SJCRH30 (cell line): Measurements from ENCODE around the gene C10orf67. TPM values are rescaled to one million over a fixed set of nuclear protein-coding genes. Genes with fewer than 3 reads are reported as not detected.

Experiments
- DNase-seq, 2 experiments: peaks; one replicate each; pipeline ENCODE4 v3.0.0-alpha.2; 2015 to 2020
- H3K27ac ChIP-seq: fragments of 250-450 bp; sonication (Bioruptor Pico); 2 replicates; pipeline ENCODE4 v1.5.1; 2020; ENCODE audit warnings: mild to moderate bottlenecking, moderate library complexity
- H3K27me3 ChIP-seq: fragments of 250-450 bp; sonication (Bioruptor Pico); 2 replicates; pipeline ENCODE4 v1.5.1; 2020; ENCODE audit warnings: mild to moderate bottlenecking, moderate library complexity
- H3K36me3 ChIP-seq: fragments of 250-450 bp; sonication (Bioruptor Pico); 2 replicates; pipeline ENCODE4 v1.5.1; 2020; ENCODE audit warnings: mild to moderate bottlenecking, moderate library complexity
- H3K4me1 ChIP-seq: fragments of 250-450 bp; sonication (Bioruptor Pico); 2 replicates; pipeline ENCODE4 v1.5.1; 2020; ENCODE audit warnings: mild to moderate bottlenecking, moderate library complexity
- H3K4me3 ChIP-seq: fragments of 250-450 bp; sonication (Bioruptor Pico); 2 replicates; pipeline ENCODE4 v1.5.1; 2020; ENCODE audit warnings: mild to moderate bottlenecking, moderate library complexity
- H3K9me3 ChIP-seq: fragments of 250-450 bp; sonication (Bioruptor Pico); replicated peaks from 2 replicates; pipeline ENCODE4 v1.5.1; 2020; ENCODE audit warnings: mild to moderate bottlenecking, moderate library complexity
- total RNA-seq: library from RNA; depleted of rRNA; stranded (reverse); fragments of >200 nt; shearing (Covaris generic); gene quantifications from 2 replicates; pipeline ENCODE4 v1.2.3, GENCODE V29; 2014

The C10orf67 gene
- total RNA-seq, 1 experiment from 2014 or later: 0.16 TPM

DNA sequence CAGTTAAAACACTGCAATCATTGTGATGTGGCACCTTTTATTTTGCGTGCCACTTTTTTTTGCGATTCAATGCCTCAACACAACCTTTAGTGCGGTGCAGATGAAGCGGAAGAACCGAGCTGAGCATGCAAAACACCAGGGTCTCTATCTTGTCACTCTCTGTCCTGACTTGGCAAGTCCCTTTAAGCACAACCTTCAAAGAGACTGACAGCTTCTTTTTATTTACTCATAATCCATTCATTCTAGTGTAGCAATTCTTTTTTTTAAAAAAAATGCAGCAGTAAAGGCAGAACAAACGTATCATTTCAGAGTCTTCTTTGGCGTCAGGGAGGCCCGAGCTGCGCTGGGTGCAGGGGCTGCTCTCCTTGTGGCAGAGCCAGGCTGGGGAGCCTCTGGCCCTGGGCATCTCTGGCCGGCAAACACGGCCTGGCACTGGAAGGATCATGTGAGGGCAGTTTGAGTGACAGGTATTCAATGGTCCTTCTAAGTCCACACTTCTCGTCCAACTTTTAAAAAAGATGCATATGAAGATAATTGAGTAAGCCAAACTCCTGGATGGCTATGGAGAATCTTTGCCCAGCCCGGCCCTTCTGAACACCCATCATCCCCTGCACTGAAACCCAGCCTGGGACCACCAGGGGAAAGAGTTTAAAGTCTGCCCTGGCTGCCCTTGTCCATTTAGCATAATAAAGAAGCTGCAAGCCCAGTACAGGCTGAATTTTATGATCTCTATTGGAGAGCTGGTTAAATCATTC is 148.6 kb downstream of the C10orf67 start:
- Histone ChIP-seq H3K27me3 (no peaks in the 10 kb centered on the region), H3K27ac (no peak overlapping the region), H3K4me1 (peaks cover 5% of the 10 kb centered on the region)

DNA sequence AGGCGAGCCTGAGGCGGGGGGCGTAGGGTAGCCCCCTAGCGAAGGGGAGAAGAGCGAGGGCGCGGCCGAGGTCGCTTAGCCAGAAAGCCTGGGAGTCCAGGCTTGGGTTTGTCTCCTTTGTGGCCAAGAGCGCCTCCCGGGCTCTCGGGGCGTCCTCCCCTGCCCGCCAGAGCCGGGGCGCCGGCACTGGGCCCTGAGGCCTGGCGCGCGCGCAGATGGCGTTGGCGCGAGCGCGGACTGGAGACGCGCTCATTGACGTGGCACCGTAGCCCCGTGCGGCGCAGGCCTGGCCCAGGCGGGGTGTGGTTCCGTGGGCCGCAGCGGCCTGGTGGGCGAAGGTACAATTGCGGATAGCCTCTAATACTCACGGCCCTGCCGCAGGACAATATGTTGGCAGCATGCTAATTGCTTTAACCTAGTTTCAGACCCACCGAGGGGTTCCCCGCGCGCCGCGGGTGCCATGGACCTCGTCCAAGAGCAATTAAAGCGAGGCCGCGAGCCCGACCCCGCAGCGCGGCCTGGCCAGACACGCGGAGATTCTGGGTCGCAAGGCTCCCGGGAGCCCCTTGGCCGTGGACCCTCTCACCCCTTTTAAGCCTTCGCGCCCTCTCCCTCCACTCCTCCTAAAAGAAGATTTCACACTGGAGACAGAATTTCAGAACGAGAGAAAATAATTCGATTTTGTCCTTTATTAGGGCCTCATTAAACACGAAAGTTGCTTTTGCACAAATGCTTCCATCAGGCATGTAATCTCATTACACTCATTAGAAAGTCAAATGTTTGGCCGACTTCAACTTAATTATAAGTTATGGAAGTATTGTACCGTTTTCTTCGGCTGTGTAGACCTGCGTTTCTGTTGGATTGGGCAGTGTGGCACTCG is 149.4 kb downstream of the C10orf67 start:
- H3K4me1 ChIP-seq: peaks cover 5% of the 10 kb centered on the region
- no peak overlapping the region for H3K27ac ChIP-seq
- no peaks in the 10 kb centered on the region for H3K27me3 ChIP-seq
- peaks cover 5% of the 10 kb centered on the region for H3K9me3 ChIP-seq
- H3K36me3 ChIP-seq: no peaks in the 10 kb centered on the region
- DNase-seq: no peak
- no peak overlapping the region for H3K4me3 ChIP-seq

More for the DNA sequence above, 148.6 kb downstream of the C10orf67 start:
- Histone ChIP-seq H3K9me3 (peaks cover 5% of the 10 kb centered on the region), H3K4me3 (no peak overlapping the region), H3K36me3 (no peaks in the 10 kb centered on the region)
- no peak for DNase-seq

DNA sequence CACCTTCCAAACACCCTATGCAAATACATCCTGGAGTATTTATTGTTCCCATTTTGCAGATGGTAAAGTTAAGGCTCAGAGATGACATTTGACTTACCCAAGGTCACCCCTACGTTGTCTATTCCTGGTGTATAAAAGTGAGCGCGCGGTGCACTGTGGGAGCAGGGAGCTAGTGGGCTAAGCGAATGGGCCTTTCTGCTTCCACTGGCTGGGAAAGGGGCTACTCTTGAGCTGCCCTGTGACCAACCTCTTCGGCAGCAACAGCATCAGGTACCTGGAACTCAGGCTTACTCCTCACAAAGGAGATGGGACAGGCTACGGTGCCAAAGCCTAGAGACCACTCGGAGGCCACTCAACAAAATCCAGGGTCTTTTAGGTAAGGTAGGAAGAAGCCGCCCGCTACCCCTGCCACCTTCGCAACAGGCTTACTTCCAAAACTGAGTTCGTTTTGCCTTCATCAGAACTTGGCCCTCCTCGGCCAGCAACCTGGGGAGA is 150.1 kb downstream of the C10orf67 start:
- H3K27ac ChIP-seq: no peak overlapping the region
- no peaks in the 10 kb centered on the region for H3K27me3 ChIP-seq
- no peak for DNase-seq
- H3K36me3 ChIP-seq: no peaks in the 10 kb centered on the region
- H3K4me1 ChIP-seq: peaks cover 5% of the 10 kb centered on the region
- peaks cover 5% of the 10 kb centered on the region for H3K9me3 ChIP-seq
- H3K4me3 ChIP-seq: no peak overlapping the region

DNA sequence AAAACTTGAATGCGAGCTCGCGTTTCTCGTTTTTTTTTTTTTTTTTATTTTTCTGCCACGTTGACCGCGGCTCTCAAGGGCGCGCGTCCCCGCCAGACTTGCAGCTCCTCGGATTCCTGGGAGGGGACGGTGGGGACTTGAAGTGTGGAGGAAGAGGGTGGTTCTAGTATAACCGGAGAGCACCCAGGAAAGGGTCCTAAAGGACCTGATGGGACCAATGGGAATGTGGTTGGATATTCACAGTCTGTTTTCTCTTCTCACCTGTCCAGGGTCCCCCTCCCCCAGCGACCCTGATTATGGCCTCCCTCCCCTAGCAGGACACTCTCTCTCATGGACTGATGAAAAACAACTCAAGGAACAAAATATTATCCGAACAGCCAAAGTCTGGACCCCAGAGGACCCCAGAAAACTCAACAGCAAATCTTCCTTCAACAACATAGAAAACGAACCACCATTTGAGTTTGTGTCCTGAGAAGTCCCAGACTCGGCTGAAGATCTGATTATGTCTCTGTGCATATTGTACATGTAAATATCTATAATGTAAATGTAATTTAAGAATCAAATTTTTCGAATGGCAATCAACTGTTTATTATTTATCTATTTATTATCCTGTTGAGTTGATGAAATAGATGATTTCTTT is 151.0 kb downstream of the C10orf67 start:
- Histone ChIP-seq H3K36me3 (no peaks in the 10 kb centered on the region), H3K27ac (no peak overlapping the region), H3K4me3 (no peak overlapping the region), H3K27me3 (no peaks in the 10 kb centered on the region), H3K9me3 (peaks cover 5% of the 10 kb centered on the region), H3K4me1 (peaks cover 5% of the 10 kb centered on the region)
- DNase-seq: no peak

DNA sequence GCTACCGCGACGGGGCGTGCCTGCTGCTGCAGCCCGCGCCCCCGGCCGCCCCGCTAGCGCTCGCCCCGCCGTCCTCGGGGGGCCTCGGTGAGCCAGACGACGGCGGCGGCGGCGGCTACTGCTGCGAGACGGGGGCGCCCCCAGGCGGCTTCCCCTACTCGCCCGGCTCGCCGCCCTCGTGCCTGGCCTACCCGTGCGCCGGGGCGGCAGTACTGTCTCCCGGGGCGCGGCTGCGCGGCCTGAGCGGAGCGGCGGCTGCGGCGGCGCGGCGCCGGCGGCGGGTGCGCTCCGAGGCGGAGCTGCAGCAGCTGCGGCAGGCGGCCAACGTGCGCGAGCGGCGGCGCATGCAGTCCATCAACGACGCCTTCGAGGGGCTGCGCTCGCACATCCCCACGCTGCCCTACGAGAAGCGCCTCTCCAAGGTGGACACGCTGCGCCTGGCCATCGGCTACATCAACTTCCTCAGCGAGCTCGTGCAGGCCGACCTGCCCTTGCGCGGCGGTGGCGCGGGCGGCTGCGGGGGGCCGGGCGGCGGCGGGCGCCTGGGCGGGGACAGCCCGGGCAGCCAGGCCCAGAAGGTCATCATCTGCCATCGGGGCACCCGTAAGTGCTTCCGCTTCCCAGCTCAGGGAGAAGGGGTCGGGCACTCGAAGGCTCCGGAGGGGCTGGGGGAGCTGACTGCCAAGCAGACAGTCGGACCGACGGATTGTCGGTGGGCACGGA is 151.7 kb downstream of the C10orf67 start:
- Histone ChIP-seq H3K4me3 (no peak overlapping the region), H3K36me3 (no peaks in the 10 kb centered on the region), H3K4me1 (peaks cover 5% of the 10 kb centered on the region), H3K27me3 (no peaks in the 10 kb centered on the region), H3K27ac (no peak overlapping the region), H3K9me3 (peaks cover 5% of the 10 kb centered on the region)
- DNase-seq: no peak

DNA sequence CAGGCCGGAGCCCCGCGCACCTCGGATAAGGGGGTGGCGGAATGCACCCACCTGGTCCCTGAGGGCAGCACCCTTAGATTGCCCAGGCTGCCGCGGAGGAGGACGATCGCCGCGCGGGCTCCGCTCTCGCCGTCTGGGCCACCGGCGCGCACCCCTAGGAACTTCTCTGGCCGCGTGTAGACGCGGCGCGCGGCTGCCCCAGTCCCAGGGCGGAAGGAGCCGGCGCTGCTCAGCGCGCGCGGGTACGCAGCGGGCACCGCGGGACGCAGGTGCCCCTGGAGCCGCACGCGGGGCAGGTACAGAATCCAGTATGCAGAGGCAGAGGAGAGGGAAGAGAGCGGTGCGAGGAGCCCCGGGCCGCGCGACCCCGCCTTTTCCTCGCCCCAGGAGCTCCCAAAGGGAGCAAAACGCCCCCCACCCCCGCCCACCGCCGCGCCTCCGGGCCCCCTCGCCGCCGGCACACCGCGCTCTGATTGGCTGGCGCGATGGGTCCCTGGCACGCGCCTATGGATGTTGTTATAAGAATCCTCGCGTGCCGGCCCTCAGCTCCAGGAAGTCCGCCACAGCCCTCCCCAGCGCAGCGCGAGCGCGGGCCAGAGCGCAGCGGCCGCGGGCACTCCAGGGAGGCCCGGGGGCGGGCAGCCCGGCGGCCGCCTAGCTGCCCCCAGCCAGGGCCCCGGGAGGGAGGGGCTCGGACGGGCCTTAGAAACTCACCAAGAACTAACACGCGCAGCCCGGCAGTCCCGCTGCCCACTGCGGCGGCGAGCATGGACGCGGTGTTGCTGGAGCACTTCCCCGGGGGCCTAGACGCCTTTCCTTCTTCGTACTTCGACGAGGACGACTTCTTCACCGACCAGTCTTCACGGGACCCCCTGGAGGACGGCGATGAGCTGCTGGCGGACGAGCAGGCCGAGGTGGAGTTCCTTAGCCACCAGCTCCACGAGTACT is 152.6 kb downstream of the C10orf67 start, which contains the start of gene PTF1A:
PTF1A (plus strand) TSS at position 549 of the 948 bp plus-strand sequence; CDS start at position 768, 219 bp downstream.
- H3K27me3 ChIP-seq: no peaks in the 10 kb centered on the region

DNA sequence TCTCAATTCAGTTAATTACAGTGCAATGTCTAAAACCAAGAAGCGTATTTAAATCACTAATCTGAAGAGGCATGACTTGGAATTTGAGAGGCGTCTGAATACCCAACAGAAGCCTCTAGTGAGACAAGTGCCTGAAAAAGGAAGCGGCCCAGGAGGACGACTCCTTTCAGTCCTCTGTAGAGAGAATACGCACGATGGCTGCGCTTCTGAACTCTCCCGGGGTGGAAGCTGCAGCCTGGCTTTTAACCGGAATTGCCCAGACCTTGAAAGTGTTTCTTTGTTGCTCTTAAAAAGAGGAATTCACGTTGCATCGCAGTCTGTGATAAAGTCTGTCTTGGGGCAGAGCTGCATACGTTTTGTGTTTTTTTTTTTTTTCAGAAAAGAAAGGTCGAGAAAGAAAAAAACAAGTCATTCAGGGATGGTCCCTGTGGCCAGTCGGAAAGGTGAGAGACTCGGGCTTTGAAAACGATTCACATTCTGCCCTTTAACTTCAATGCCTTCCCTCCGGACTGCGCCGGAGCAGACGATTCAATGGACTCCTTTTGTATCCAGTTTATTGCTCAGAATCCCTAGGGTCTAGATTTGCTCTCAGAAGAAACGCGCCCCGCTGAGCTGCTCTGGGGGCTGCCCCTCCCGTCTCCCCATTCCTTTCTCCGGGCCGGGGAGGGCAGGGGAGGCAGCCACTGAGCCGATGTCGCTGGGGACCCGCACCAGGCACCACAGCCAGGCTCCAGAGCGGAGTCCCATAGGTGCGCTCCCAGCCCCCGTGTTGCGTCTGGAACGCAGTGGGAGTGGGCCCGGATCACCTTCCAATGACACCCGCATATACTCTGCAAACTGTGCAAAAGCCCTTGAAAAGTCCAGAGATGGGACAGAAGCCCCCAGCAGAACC is 153.5 kb downstream of the C10orf67 start:
- no peaks in the 10 kb centered on the region; the same call in 1 of the 2 replicates for H3K27me3 ChIP-seq
- peaks cover 5% of the 10 kb centered on the region for H3K9me3 ChIP-seq
- no peaks in the 10 kb centered on the region for H3K36me3 ChIP-seq
- no peaks in the 10 kb centered on the region for H3K4me1 ChIP-seq
- DNase-seq: no peak
- H3K4me3 ChIP-seq: no peak overlapping the region
- H3K27ac ChIP-seq: no peak overlapping the region

More for the DNA sequence above, 152.6 kb downstream of the C10orf67 start, which contains the start of gene PTF1A:
- Histone ChIP-seq H3K9me3 (peaks cover 5% of the 10 kb centered on the region), H3K27ac (no peak within 1 kb of the TSS), H3K4me3 (no peak within 1 kb of the TSS), H3K36me3 (no peaks in the 10 kb centered on the region), H3K4me1 (peaks cover 5% of the 10 kb centered on the region)
- DNase-seq: no peak

DNA sequence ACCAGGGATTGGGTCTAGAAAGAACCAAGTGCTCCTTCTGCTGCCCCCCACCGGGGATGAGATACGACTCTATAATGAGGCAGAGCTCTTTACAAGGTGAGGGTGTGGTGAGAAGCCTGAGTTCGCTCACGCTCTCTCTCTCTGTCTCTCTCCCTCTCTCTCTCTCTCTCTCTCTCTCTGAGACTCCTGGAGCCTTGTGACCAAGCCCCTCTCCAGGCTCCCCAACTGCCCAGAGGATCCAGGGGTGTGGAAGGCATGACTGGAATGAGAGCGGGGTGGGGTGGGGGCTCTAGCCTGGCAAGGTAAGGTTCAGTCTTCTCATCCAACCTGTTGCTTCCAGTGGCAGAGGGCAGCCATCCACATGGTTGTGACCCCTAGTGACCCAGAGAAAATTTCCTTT is 155.6 kb downstream of the C10orf67 start:
- Histone ChIP-seq H3K9me3 (peaks cover 2% of the 10 kb centered on the region), H3K27ac (no peak overlapping the region), H3K4me3 (no peak overlapping the region), H3K27me3 (no peaks in the 10 kb centered on the region; the same call in 1 of the 2 replicates), H3K36me3 (no peaks in the 10 kb centered on the region), H3K4me1 (no peaks in the 10 kb centered on the region)
- DNase-seq: no peak

DNA sequence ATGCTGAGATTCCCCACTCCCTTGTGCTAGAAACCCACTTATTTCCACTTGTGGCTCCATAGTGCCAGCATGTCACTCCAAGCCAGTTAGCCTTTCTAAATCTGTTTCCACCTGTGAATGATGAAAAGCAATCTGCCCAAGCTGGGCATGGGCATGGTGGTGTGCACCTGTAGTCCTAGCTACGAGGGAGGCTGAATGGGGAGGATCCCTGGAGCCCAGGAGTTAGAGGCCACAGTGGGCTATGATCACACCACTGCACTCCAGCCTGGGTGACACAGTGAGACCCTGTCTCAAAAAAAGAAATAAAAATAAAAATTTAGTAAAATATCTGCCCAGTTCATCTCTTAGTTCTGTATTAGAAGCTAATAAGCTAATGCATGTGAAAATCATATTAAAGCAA is 157.4 kb downstream of the C10orf67 start:
- no peak overlapping the region for H3K4me3 ChIP-seq
- no peaks in the 10 kb centered on the region for H3K4me1 ChIP-seq
- no peak overlapping the region for H3K27ac ChIP-seq
- DNase-seq: no peak
- no peaks in the 10 kb centered on the region for H3K36me3 ChIP-seq
- no peaks in the 10 kb centered on the region for H3K9me3 ChIP-seq
- H3K27me3 ChIP-seq: no peaks in the 10 kb centered on the region; the same call in 1 of the 2 replicates

DNA sequence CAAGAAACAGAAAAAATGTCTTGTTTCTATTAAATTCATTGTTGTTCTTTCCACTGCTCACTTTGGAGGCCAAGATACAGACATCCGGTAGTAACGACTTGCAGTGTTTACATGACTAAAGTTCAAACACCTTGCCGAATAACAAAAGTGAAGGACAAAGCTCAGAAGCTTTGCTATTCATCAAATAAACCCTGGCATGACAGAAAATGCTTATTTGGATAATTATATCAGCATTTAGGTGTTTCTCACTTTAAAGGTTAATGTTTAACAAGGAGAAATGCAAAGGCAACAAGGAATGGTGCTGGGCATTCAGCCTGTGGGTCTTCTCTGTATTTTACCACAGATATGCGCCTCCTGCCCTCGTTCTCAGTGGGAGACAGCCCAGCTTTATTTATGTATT is 157.9 kb downstream of the C10orf67 start:
- DNase-seq: no peak
- Histone ChIP-seq H3K27ac (no peak overlapping the region), H3K9me3 (no peaks in the 10 kb centered on the region), H3K4me1 (no peaks in the 10 kb centered on the region), H3K27me3 (no peaks in the 10 kb centered on the region; the same call in 1 of the 2 replicates), H3K36me3 (no peaks in the 10 kb centered on the region), H3K4me3 (no peak overlapping the region)

DNA sequence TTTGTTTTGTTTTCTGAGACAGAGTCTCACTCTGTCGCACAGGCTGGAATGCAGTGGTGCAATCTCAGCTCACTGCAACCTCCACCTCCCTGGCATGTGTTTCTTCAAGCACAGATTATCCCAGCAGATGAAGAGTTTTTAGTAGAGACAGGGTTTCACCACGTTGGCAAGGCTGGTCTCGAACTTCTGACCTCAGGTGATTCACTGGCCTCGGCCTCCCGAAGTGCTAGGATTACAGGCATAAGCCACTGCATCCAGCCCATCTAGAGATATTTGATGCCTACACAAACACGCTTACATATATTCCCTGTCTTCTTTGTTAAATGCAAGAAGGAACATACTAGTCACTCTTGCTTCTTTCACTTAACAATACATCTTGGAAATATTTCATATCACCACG is 158.4 kb downstream of the C10orf67 start:
- Histone ChIP-seq H3K9me3 (no peaks in the 10 kb centered on the region), H3K27ac (no peak overlapping the region), H3K4me1 (no peaks in the 10 kb centered on the region), H3K4me3 (no peak overlapping the region), H3K27me3 (no peaks in the 10 kb centered on the region; the same call in 1 of the 2 replicates), H3K36me3 (no peaks in the 10 kb centered on the region)
- no peak for DNase-seq

DNA sequence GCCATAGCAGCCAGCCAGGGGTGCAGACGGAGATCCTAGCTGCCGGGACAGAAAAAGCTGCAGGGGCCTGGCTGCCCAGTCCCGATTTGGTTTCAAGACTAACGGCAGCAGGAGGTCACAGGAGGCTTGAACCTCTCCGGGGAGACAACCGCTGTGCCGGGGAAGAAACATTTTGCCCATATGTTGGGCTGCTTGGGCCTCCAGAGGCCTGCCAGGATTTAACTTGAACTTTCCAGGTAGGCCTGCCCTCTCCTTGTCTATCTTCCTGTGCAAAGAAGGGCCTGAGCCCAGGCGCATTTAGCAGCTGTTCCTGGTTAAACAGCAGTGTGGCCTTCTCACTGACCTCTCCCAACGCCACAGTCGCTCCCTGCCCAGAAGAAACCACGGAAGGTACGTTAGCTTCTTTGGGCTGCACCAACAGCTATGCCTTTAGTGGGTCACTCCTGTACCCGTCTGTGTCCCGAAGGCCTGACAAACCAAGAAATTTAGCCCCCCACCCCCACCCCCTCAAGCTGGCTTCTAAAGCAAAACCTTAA is 169.6 kb downstream of the C10orf67 start:
- no peaks in the 10 kb centered on the region for H3K9me3 ChIP-seq
- DNase-seq: no peak
- no peak overlapping the region for H3K27ac ChIP-seq
- no peak overlapping the region for H3K4me3 ChIP-seq
- no peaks in the 10 kb centered on the region for H3K27me3 ChIP-seq
- H3K36me3 ChIP-seq: no peaks in the 10 kb centered on the region
- no peaks in the 10 kb centered on the region for H3K4me1 ChIP-seq
